ENCODE data around the gene NKPD1.

The NKPD1 gene

GRCh38 chr19:45160870-45161737 is at the start of gene NKPD1:
TSS of gene NKPD1 (minus strand) at chr19:45160982. CDS start at chr19:45160150, 832 bp downstream.
- peak; percentile 78 for DNase-seq (ENCODE audit: low spot score)

GRCh38 chr19:45206328-45206727 is 45.5 kb upstream of the NKPD1 start:
- no peak for DNase-seq (ENCODE audit: low spot score)

GRCh38 chr19:45205810-45206209 is 45.0 kb upstream of the NKPD1 start:
- DNase-seq (ENCODE audit: low spot score), result no peak

- DNase-seq (ENCODE audit: low spot score), result no peak
Observed at GRCh38 chr19:45202637-45203036, 41.9 kb upstream of the NKPD1 start.

GRCh38 chr19:45200568-45200967 is 39.8 kb upstream of the NKPD1 start:
- no peak for DNase-seq (ENCODE audit: low spot score)

- DNase-seq (ENCODE audit: low spot score), result no peak
Observed at GRCh38 chr19:45195764-45196163, 35.0 kb upstream of the NKPD1 start.

- no peak for DNase-seq (ENCODE audit: low spot score)
Observed at GRCh38 chr19:45191375-45191774, 30.6 kb upstream of the NKPD1 start.

- no peak for DNase-seq (ENCODE audit: low spot score)
Observed at GRCh38 chr19:45189971-45190370, 29.2 kb upstream of the NKPD1 start.

- peak; percentile 80 for DNase-seq (ENCODE audit: low spot score)
Observed at GRCh38 chr19:45187421-45188100, 26.8 kb upstream of the NKPD1 start.

GRCh38 chr19:45186509-45187334 is 25.9 kb upstream of the NKPD1 start:
- DNase-seq (ENCODE audit: low spot score), result no peak

GRCh38 chr19:45184115-45184514 is 23.3 kb upstream of the NKPD1 start:
- DNase-seq (ENCODE audit: low spot score), result no peak

GRCh38 chr19:45182758-45183157 is 22.0 kb upstream of the NKPD1 start:
- DNase-seq (ENCODE audit: low spot score), result no peak

GRCh38 chr19:45180936-45181335 is 20.2 kb upstream of the NKPD1 start:
- no peak for DNase-seq (ENCODE audit: low spot score)

GRCh38 chr19:45179892-45180370 is 19.1 kb upstream of the NKPD1 start:
- DNase-seq (ENCODE audit: low spot score), result no peak

- peak; percentile 29 for DNase-seq (ENCODE audit: low spot score)
Observed at GRCh38 chr19:45179072-45179891, 18.5 kb upstream of the NKPD1 start.

GRCh38 chr19:45178262-45179071 is 17.7 kb upstream of the NKPD1 start, which contains the start of gene BLOC1S3:
TSS of gene BLOC1S3 (plus strand) at chr19:45178784. CDS start at chr19:45179297, 513 bp downstream.
- DNase-seq (ENCODE audit: low spot score), result peak; percentile 94

- no peak for DNase-seq (ENCODE audit: low spot score)
Observed at GRCh38 chr19:45177817-45178261, 17.1 kb upstream of the NKPD1 start, which contains the start of gene TRAPPC6A. TSS of gene TRAPPC6A (minus strand) at chr19:45178237. CDS start at chr19:45178218, 19 bp downstream.

- DNase-seq (ENCODE audit: low spot score), result no peak
Observed at GRCh38 chr19:45175515-45176345, 14.9 kb upstream of the NKPD1 start.

GRCh38 chr19:45173816-45174215 is 13.0 kb upstream of the NKPD1 start:
- DNase-seq (ENCODE audit: low spot score), result no peak
